Measurements from ENCODE around the gene BTBD18.
"Not testable (repeated sequence)": the region's sequence is repeated elsewhere in the genome, so short reads cannot be mapped to it uniquely, and the experiment has no call there.

DNA sequence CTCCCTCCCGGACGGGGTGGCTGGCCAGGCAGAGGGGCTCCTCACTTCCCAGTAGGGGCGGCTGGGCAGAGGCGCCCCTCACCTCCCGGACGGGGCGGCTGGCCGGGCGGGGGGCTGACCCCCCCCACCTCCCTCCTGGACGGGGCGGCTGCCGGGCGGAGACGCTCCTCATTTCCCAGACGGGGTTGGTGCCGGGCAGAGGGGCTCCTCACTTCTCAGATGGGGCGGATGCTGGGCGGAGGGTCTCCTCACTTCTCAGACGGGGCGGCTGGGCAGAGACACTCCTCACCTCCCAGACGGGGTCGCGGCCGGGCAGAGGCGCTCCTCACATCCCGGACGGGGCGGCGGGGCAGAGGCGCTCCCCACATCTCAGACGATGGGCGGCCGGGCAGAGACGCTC lies 34.9 kb downstream of the BTBD18 start:
- TF ChIP-seq, protein P1, sequence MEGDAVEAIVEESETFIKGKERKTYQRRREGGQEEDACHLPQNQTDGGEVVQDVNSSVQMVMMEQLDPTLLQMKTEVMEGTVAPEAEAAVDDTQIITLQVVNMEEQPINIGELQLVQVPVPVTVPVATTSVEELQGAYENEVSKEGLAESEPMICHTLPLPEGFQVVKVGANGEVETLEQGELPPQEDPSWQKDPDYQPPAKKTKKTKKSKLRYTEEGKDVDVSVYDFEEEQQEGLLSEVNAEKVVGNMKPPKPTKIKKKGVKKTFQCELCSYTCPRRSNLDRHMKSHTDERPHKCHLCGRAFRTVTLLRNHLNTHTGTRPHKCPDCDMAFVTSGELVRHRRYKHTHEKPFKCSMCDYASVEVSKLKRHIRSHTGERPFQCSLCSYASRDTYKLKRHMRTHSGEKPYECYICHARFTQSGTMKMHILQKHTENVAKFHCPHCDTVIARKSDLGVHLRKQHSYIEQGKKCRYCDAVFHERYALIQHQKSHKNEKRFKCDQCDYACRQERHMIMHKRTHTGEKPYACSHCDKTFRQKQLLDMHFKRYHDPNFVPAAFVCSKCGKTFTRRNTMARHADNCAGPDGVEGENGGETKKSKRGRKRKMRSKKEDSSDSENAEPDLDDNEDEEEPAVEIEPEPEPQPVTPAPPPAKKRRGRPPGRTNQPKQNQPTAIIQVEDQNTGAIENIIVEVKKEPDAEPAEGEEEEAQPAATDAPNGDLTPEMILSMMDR (IDR thresholded peaks at IDR 0.05), result not testable (repeated sequence)
- not testable (repeated sequence) for TF ChIP-seq POLR2AphosphoS5 (IDR thresholded peaks at IDR 0.05)
